ENCODE data around the gene HOXD11. TPM values are rescaled to one million over a fixed set of nuclear protein-coding genes. Genes with fewer than 3 reads are reported as not detected.

The HOXD11 gene
- total RNA-seq, 4 donors from 2014 or later: 0.21 to 1.8 (median 1.2) TPM; not detected in 1

DNA sequence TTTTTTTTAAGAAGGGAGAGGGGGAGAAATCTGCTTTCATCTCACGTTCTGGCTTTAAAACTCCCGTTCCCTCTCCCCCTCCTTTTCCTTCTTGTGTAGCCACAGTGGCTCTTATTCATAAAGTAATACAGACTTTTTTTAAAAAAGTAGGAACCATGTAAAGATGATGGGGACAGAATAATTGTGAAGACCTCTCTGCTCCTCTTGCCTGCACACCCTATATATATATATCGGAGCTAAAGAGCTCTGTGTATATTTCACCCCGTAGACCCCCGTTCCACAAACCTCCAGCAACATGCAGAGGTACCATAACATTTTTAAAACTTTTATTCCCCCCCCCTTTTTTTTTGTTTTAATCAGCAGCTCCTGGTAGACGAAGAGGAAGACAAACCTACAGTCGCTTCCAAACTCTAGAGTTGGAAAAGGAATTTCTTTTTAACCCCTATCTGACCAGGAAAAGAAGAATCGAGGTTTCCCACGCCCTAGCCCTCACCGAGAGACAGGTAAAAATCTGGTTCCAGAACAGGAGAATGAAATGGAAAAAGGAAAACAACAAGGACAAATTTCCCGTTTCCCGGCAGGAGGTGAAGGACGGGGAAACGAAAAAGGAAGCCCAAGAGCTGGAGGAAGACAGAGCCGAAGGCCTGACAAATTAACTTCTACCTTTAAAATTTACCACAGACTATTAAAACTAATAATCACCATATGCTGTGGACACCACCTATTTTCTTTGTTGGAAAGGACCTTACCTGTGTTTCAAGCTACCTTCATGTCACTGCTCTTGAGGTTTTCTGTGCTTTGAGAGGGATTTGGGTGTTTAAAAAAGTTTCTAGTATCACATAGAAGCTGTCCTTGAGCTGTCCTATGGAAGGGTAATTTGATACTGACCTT, 24.1 kb downstream of the HOXD11 start:
- H3K4me1 ChIP-seq: peaks cover 0 to 52% (median 5%) of the 10 kb centered on the region in 4 donors
- H3K9me3 ChIP-seq: no peaks in the 10 kb centered on the region
- H3K27me3 ChIP-seq: peaks cover 0 to 77% of the 10 kb centered on the region in 2 donors
- H3K4me3 ChIP-seq: peak overlapping the region; percentile 17 to 64 (median 54)
- TF ChIP-seq EP300 (IDR thresholded peaks at IDR 0.05) (no peak), POLR2A (IDR thresholded peaks at IDR 0.05) (no peak)
- TF ChIP-seq, protein P1, sequence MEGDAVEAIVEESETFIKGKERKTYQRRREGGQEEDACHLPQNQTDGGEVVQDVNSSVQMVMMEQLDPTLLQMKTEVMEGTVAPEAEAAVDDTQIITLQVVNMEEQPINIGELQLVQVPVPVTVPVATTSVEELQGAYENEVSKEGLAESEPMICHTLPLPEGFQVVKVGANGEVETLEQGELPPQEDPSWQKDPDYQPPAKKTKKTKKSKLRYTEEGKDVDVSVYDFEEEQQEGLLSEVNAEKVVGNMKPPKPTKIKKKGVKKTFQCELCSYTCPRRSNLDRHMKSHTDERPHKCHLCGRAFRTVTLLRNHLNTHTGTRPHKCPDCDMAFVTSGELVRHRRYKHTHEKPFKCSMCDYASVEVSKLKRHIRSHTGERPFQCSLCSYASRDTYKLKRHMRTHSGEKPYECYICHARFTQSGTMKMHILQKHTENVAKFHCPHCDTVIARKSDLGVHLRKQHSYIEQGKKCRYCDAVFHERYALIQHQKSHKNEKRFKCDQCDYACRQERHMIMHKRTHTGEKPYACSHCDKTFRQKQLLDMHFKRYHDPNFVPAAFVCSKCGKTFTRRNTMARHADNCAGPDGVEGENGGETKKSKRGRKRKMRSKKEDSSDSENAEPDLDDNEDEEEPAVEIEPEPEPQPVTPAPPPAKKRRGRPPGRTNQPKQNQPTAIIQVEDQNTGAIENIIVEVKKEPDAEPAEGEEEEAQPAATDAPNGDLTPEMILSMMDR (IDR thresholded peaks at IDR 0.05): no peak
- whole genome bisulfite sequencing, 2 donors: 44 to 52% methylated on average over 15 of the region's 15 CpGs
- no peak for DNase-seq (ENCODE audit: low spot score in 2 of 2)
- H3K36me3 ChIP-seq: no peaks in the 10 kb centered on the region
- peak overlapping the region; percentile 79 to 94 (median 86) for H3K27ac ChIP-seq

DNA sequence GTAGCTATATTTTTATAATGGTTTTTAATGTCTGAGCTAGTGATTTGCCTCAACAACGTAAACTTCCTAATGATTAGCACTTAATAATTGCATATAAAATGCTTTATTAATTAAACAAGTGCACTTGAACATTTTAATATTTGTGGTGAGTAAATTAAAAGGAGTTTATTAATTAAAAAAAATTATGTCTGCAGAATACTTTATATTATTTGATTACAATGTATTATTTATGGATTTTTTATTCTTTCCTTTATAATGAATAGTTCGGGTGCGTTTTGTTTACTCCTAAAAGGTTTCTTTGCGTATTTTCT, 24.7 kb downstream of the HOXD11 start:
- peak overlapping the region in 1 of 4 donors; percentile 64 for H3K4me3 ChIP-seq

DNA sequence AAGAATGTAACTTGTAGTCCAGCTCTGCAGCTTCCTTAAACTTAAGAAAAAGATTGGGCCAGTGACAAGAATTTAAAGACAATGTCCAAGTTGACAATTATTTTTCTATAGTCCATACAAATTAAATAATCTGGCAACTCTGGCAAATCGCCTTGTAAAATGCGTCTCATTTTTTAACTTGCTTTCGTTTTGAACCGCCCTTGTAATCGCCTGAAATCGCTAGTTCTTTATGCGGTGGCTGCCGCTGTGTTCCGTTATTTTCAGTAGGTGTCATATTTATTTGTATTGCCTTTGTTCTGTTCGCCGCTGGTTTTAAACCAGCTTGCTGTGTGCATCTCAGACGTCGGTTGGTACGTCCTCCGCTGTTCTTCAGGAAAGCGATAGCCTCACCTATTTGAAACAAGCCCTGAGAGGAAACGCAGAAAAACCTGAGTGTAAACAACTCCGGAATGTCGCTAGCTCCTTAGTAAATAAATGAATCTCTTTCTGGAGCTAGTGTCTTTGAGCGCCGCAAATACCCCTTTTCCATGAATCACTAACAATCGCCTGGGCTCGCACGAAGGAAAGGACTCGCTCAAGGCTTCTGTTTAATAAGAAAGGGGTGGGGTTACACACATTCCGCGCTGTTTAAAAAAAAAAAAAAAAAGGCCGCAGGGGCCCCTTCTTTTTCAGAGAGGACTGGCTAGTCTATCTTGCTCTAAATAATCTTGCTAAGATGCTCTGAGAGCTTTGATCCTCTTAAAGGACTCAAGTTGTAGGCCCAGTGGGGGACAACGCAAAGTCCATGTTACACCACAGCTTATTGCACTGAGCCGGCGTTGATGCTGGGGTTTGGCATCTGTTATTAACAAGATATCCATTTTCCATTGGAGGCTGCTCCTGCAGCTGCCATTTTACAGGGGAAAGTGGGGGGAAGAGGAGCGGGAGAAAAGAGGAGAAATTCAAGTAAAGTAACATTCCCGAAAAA, 25.4 kb downstream of the HOXD11 start:
- Histone ChIP-seq H3K9me3 (no peaks in the 10 kb centered on the region), H3K4me1 (peaks cover 0 to 58% (median 3%) of the 10 kb centered on the region in 4 donors), H3K4me3 (peak overlapping the region in 2 of 4 donors; percentile 20 to 64), H3K27ac (peak overlapping the region in 2 of 4 donors; percentile 10 to 94), H3K36me3 (no peaks in the 10 kb centered on the region), H3K27me3 (peaks cover 0 to 77% of the 10 kb centered on the region in 2 donors)
- no peak for TF ChIP-seq EP300 (IDR thresholded peaks at IDR 0.05)
- no peak for DNase-seq (ENCODE audit: low spot score in 2 of 2)
- 70 to 75% methylated on average over 33 of the region's 33 CpGs for WGBS, 2 donors

More for the DNA sequence above, 24.7 kb downstream of the HOXD11 start:
- Histone ChIP-seq H3K36me3 (no peaks in the 10 kb centered on the region), H3K4me1 (peaks cover 0 to 57% (median 5%) of the 10 kb centered on the region in 4 donors), H3K27ac (peak overlapping the region in 2 of 4 donors; percentile 10 to 94), H3K9me3 (no peaks in the 10 kb centered on the region), H3K27me3 (peaks cover 0 to 76% of the 10 kb centered on the region in 2 donors)
- TF ChIP-seq EP300 (IDR thresholded peaks at IDR 0.05) (no peak), POLR2A (IDR thresholded peaks at IDR 0.05) (no peak)
- TF ChIP-seq, protein P1 (IDR thresholded peaks at IDR 0.05): no peak
- DNase-seq (ENCODE audit: low spot score in 2 of 2): no peak
- 76 to 78% methylated on average over 4 of the region's 4 CpGs for WGBS, 2 donors

DNA sequence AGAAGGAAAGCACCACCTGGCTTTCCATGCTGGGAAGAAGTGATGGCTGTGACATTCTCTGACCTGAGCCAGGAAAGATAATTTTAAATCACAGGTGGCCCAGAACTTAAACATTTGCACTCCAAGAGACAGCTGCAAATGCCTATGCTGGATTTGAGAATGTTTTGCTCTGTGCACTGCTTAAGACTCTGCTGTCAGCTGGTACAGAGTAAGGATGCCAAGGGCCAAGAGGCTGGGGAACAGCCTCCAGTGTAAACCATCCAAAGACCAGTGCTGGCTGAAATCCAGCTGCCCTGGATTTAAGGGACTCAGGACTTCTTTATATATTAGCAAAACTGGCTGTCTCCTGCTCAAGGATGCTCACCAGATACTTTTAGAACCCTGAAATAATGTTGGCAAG, 26.3 kb downstream of the HOXD11 start:
- Histone ChIP-seq H3K36me3 (no peaks in the 10 kb centered on the region), H3K4me1 (peaks cover 0 to 54% (median 2%) of the 10 kb centered on the region in 4 donors), H3K27me3 (peaks cover 0 to 77% of the 10 kb centered on the region in 2 donors), H3K9me3 (no peaks in the 10 kb centered on the region), H3K27ac (no peak overlapping the region), H3K4me3 (no peak overlapping the region)
- TF ChIP-seq POLR2A (IDR thresholded peaks at IDR 0.05): no peak
- TF ChIP-seq, protein P1 (IDR thresholded peaks at IDR 0.05): no peak
- TF ChIP-seq EP300 (IDR thresholded peaks at IDR 0.05): no peak
- no peak for DNase-seq (ENCODE audit: low spot score in 2 of 2)

DNA sequence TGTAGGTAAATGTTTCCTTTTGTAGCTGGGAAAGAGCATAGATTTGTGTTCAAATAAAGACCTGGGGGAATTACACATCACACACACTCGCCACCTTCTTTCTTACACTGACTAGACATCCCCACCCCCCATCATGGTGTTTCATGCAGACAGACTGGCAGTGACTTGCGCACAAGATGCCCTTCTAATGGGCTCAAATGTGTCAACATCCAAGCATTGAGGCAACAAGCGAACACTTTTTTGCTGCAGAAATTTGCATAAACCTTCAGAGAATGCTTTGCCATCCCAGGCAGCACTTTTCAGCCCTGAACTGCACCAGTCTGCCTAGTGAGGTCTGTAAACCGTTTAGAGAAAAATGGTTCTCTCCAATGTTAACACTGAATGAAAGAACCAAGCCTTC, 27.0 kb downstream of the HOXD11 start:
- Histone ChIP-seq H3K27me3 (peaks cover 0 to 77% of the 10 kb centered on the region in 2 donors), H3K27ac (peak overlapping the region in 1 of 4 donors; percentile 90), H3K4me1 (peaks cover 0 to 49% (median 2%) of the 10 kb centered on the region in 4 donors), H3K4me3 (no peak overlapping the region), H3K36me3 (no peaks in the 10 kb centered on the region), H3K9me3 (no peaks in the 10 kb centered on the region)
- DNase-seq (ENCODE audit: low spot score in 2 of 2): no peak
- 79 to 80% methylated on average over 4 of the region's 4 CpGs for WGBS, 2 donors
- TF ChIP-seq, protein P1 (IDR thresholded peaks at IDR 0.05): no peak
- TF ChIP-seq EP300 (IDR thresholded peaks at IDR 0.05) (no peak), POLR2A (IDR thresholded peaks at IDR 0.05) (no peak)
